Right atrium auricular region (tissue), 2 donors: ENCODE measurements around the gene TRAF3. TPM values are rescaled to one million over a fixed set of nuclear protein-coding genes. Genes with fewer than 3 reads are reported as not detected.
A peak's percentile ranks its signal among the peaks of the same experiment; 100 is the strongest.

Source experiments
- DNase-seq: peaks from one replicate; pipeline ENCODE4 v3.0.0-alpha.2; 2019; ENCODE audit warnings: low spot score
- H3K27ac ChIP-seq, 2 donors: fragments of 200-600 bp; sonication (generic); 1 replicate in 1 of 2; 2 replicates in 1 of 2; pipeline ENCODE4 v1.5.1; 2016 to 2019
- H3K27me3 ChIP-seq, 2 donors: fragments of 200-600 bp; sonication (generic); one replicate each; pipeline versions ENCODE4 v1.5.1 to v1.6.0; 2017 to 2019
- H3K36me3 ChIP-seq: fragments of 200-600 bp; sonication (generic); one replicate; pipeline ENCODE4 v1.5.1; 2016
- H3K4me1 ChIP-seq, 2 donors: fragments of 200-600 bp; sonication (generic); one replicate each; pipeline versions ENCODE4 v1.5.1 to v1.6.0; 2017 to 2019
- H3K4me3 ChIP-seq, 2 donors: fragments of 200-600 bp; sonication (generic); 1 replicate in 1 of 2; 2 replicates in 1 of 2; pipeline ENCODE4 v1.5.1; 2017 to 2019; ENCODE audit warnings: mild to moderate bottlenecking in 1 of 2, moderate library complexity in 1 of 2
- H3K9me3 ChIP-seq, 2 donors: fragments of 200-600 bp; sonication (generic); one replicate each; pipeline ENCODE4 v1.5.1; 2019
- CTCF ChIP-seq, 2 donors: fragments of 200-600 bp; sonication (generic); IDR thresholded peaks; one replicate each; pipeline ENCODE4 v1.5.1; 2019; ENCODE audit warnings: antibody characterized with exemption in 2 of 2
- total RNA-seq, 2 donors: library from RNA; depleted of rRNA; stranded (reverse); fragments of >200 nt; gene quantifications; one replicate each; pipeline ENCODE4 v1.1.0, GENCODE V29; 2016

Gene TRAF3
- total RNA-seq, 2 donors from 2014 or later: 9.1 to 10.0 TPM

DNA sequence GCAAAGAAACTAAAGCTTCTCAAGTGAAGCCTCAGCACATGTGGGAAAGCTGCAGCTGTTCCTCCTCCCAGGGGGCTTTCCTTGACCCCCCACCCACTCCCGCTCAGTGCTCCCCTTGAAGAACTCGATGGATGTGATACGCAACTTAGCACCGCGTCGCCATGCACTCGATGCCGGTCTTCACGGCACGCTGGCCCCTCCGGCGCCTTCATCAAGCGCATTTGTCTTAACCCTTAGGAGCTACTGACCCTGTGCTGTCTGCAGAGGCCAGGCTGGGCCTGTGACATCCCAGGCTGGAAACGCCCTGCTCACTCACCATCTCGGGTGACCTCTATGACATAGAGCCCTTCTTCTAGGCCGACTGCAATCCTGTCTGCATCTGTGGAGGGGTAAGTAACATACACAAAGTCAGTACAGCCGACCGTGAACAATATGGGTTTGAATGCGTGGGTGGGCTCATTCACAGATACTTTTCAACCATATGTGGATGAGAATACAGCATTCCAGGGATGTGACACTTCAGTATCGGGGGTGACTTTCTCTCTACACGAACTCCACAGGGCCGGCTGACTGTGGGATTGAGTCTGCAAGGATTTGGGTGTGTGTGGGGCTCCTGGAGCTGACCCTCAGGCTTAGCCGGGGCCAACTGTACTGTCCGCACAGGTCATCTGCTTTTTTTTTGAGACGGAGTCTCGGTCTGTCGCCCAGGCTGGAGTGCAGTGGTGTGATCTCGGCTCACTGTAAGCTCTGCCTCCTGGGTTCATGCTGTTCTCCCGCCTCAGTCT lies 168.3 kb downstream of the TRAF3 start:
- TF ChIP-seq CTCF (IDR thresholded peaks at IDR 0.05): no peak
- peaks cover 0 to 31% of the 10 kb centered on the region in 2 donors for H3K4me1 ChIP-seq
- H3K4me3 ChIP-seq: no peak overlapping the region
- H3K36me3 ChIP-seq: peaks cover 91% of the 10 kb centered on the region
- H3K9me3 ChIP-seq: no peaks in the 10 kb centered on the region
- DNase-seq: no peak
- H3K27ac ChIP-seq: no peak overlapping the region
- H3K27me3 ChIP-seq: no peaks in the 10 kb centered on the region

DNA sequence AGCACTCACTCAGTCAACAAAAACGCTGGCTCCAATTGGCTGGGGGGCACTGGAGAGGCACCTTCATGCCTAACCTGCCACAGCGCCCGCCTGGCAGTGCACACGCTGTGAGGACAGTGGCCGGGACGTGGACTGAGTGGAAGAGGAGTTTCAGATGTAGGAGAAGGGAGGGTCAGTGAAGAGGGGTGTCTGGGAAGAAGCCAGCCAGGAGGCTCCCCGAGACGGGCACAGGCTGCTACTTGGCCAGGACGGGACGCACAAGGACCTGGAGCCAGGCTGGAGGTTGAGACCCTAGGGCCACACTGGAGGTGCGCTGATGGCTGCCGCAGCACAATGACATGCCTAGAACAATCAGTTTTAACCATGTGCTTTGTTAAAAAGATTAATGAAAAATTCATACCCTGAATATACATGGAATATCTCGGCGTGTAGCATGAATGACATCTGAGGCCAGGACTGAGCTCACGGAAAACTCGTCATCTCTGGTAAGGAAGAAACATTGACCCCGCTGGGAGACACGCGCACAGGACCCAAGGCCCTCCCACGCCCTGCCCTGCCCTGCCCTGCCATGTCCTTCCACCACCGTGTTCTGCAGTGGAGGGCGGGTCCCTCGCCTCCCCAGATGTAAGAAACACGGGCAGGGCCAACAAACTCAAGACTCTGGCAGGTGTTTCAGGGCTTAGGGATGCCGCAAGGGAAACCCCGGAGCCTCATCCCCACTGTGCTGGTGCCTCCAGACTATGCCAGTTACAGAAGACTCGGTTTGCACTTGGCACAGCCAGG lies 170.3 kb downstream of the TRAF3 start:
- H3K4me1 ChIP-seq: peaks cover 0 to 19% of the 10 kb centered on the region in 2 donors
- H3K4me3 ChIP-seq: no peak overlapping the region
- no peak for TF ChIP-seq CTCF (IDR thresholded peaks at IDR 0.05)
- H3K27ac ChIP-seq: no peak overlapping the region
- DNase-seq: no peak
- peaks cover 92% of the 10 kb centered on the region for H3K36me3 ChIP-seq
- H3K9me3 ChIP-seq: no peaks in the 10 kb centered on the region
- H3K27me3 ChIP-seq: no peaks in the 10 kb centered on the region

GRCh38 chr14:102948698-102949061 lies 171.4 kb downstream of the TRAF3 start:
- no peak for DNase-seq
- H3K27me3 ChIP-seq: no peaks in the 10 kb centered on the region
- H3K4me1 ChIP-seq: peaks cover 0 to 19% of the 10 kb centered on the region in 2 donors
- no peak overlapping the region for H3K27ac ChIP-seq
- H3K4me3 ChIP-seq: no peak overlapping the region
- H3K36me3 ChIP-seq: peaks cover 92% of the 10 kb centered on the region
- no peak for TF ChIP-seq CTCF (IDR thresholded peaks at IDR 0.05)
- no peaks in the 10 kb centered on the region for H3K9me3 ChIP-seq

- no peak for DNase-seq
- H3K9me3 ChIP-seq: no peaks in the 10 kb centered on the region
- peaks cover 92% of the 10 kb centered on the region for H3K36me3 ChIP-seq
- H3K4me3 ChIP-seq: no peak overlapping the region
- H3K27me3 ChIP-seq: no peaks in the 10 kb centered on the region
- H3K4me1 ChIP-seq: peaks cover 0 to 19% of the 10 kb centered on the region in 2 donors
- no peak for TF ChIP-seq CTCF (IDR thresholded peaks at IDR 0.05)
- no peak overlapping the region for H3K27ac ChIP-seq
Measured at GRCh38 chr14:102949062-102949800, 172.0 kb downstream of the TRAF3 start.

GRCh38 chr14:102949801-102950451 lies 172.7 kb downstream of the TRAF3 start:
- no peak for DNase-seq
- no peaks in the 10 kb centered on the region for H3K9me3 ChIP-seq
- peaks cover 0 to 19% of the 10 kb centered on the region in 2 donors for H3K4me1 ChIP-seq
- H3K27me3 ChIP-seq: no peaks in the 10 kb centered on the region
- peaks cover 92% of the 10 kb centered on the region for H3K36me3 ChIP-seq
- no peak for TF ChIP-seq CTCF (IDR thresholded peaks at IDR 0.05)
- no peak overlapping the region for H3K4me3 ChIP-seq
- peak overlapping the region in 1 of 2 donors; percentile 4 for H3K27ac ChIP-seq
